Vagina (tissue), 2 donors: Measurements from ENCODE around the gene UBTD2.

Source experiments
- POLR2A ChIP-seq, 2 donors: fragments of 450-650 bp; IDR thresholded peaks; one replicate each; pipeline ENCODE4 v1.6.1; 2017; ENCODE audit warnings: antibody characterized with exemption in 2 of 2, mild to moderate bottlenecking in 2 of 2, moderate library complexity in 2 of 2
- POLR2AphosphoS5 ChIP-seq, 2 donors: sonication (generic); formaldehyde crosslinking; IDR thresholded peaks; one replicate each; pipeline ENCODE4 v1.9.0; 2017; ENCODE audit warnings: antibody characterized with exemption in 2 of 2, mild to moderate bottlenecking in 2 of 2, low read depth in 1 of 2; ENCODE audit not compliant: insufficient read depth in 1 of 2
- TF ChIP-seq, protein P1 (sequence below), 3 experiments: fragments of 450-650 bp in 2 of 3; fragments of 200-600 bp in 1 of 3; sonication (generic) in 1 of 3; IDR thresholded peaks; one replicate each; pipeline ENCODE4 v1.5.1; 2017 to 2019; ENCODE audit warnings: antibody characterized with exemption in 3 of 3, mild to moderate bottlenecking in 2 of 3, moderate library complexity in 2 of 3

DNA sequence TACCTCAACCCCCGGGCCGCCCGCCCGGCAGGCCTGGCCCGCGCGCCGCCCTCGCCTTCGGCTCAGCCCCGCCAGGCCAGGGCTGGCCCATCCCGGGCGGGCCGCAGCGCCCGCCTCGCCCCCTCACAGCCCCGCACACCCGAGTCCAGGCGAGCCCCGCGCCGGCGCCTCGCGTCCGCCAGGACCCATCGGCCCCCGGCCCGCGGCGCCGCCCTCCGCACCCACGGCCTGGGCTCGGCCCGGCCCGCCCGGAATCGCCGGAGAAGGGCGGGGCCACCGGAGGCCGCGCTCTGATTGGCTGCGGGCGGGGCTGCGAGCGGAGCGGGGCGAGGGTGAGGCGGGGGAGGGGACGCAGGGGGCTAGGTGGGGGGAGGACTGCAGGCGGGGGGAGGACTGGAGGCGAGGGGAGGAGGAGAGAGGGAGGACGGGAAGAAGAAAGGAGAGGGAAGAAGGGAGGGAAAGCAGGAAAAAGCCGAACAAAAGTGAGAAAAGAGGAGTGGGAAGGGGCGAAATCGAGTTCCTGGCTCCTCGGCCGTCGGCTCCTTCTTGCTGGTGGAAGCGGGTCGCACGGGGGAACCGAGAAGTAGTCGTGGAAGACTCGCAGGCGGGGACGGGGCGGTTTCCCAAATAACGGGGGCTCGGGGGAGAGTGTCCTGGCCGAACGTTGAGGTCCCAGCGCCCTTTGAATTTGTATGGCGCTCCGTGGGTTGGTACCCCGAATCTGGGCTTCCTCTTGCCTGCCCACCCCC lies 472 bp upstream of the UBTD2 start:
- TF ChIP-seq, protein P1, sequence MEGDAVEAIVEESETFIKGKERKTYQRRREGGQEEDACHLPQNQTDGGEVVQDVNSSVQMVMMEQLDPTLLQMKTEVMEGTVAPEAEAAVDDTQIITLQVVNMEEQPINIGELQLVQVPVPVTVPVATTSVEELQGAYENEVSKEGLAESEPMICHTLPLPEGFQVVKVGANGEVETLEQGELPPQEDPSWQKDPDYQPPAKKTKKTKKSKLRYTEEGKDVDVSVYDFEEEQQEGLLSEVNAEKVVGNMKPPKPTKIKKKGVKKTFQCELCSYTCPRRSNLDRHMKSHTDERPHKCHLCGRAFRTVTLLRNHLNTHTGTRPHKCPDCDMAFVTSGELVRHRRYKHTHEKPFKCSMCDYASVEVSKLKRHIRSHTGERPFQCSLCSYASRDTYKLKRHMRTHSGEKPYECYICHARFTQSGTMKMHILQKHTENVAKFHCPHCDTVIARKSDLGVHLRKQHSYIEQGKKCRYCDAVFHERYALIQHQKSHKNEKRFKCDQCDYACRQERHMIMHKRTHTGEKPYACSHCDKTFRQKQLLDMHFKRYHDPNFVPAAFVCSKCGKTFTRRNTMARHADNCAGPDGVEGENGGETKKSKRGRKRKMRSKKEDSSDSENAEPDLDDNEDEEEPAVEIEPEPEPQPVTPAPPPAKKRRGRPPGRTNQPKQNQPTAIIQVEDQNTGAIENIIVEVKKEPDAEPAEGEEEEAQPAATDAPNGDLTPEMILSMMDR (IDR thresholded peaks at IDR 0.05) = no peak
- peak in 1 of 2 donors; percentile 55 for TF ChIP-seq POLR2A (IDR thresholded peaks at IDR 0.05)
- TF ChIP-seq POLR2AphosphoS5 (IDR thresholded peaks at IDR 0.05; ENCODE audit: insufficient read depth in 1 of 2, low read depth in 1 of 2) = peak in 1 of 2 donors; percentile 65
